Stimulated activated CD4-positive, alpha-beta T cell treated with anti-CD3 and anti-CD28 coated beads, Interleukin-4, amount 100 ng/mL, for 4 hours (primary cell): ENCODE data around the gene DST.
"Not testable (repeated sequence)": the region's sequence is repeated elsewhere in the genome, so short reads cannot be mapped to it uniquely, and the experiment has no call there.

Source experiments
- DNase-seq, 2 experiments: peaks; one replicate each; pipeline ENCODE4 v3.0.0-alpha.2; 2020

DST gene

DNA sequence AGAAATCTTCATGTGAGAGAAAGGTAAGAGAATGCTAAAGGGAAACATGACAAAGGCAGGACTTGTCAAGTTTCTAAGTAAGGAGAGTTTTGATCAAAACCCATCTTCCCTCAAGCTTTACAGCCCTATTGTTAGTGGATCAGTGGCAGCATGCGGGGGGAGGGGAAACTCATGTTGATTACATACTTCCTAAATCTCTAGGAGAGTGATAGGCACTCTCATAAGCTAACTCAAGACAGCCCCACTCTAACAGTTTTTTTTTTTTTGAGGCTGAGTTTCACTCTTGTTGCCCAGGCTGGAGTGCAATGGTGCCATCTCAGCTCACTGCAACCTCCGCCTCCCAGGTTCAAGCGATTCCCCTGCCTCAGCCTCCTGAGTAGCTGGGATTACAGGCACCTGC lies 18.6 kb upstream of the DST start:
- not testable (repeated sequence) for DNase-seq

DNA sequence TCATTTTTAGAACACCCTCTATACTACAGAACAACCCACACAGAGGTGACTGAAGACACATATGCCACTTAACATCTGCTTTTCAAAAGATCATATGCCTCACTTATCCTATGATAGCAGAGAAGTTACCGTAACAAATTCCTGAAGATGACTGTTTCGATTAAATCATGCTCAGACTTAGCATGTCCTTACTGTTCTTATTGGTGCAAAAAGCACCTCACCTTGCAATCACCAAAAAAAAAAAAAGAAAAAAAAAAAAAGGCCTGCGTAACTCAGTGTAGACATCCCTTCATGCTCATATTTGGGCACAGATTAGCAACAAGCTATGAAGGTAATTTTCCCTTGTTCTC lies 17.7 kb upstream of the DST start:
- DNase-seq, result no peak

DNA sequence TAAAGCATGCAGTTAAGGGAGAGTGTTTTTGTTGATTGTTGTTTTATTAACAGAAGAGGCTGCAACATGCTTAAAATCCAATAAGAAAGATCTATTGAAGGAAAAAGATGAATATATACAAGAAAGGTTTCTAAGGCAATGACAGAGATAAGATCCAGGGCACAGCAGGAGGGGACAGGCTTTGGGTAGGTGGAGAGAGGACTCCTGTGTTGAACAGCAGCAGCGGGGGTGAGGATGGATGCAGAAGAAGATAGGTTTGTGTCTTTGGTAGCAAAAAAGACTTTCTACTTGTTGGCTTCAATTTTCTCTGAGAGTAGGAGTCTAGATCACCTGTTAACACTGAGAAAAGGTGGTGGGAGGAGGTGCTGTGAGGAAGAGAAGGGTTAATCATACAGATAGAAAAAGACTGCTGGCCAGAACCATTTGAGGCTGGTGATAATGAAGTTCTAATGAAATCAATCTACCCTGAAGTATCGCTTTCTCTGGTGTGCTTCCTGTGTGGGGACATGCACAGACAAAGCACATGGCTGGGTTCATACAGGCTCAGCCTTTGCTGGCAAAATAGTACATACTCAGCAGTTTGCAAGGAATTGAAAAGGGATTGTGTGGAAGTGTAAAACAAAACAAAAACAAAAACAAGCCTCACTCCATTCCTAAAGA lies 17.2 kb upstream of the DST start:
- no peak for DNase-seq

DNA sequence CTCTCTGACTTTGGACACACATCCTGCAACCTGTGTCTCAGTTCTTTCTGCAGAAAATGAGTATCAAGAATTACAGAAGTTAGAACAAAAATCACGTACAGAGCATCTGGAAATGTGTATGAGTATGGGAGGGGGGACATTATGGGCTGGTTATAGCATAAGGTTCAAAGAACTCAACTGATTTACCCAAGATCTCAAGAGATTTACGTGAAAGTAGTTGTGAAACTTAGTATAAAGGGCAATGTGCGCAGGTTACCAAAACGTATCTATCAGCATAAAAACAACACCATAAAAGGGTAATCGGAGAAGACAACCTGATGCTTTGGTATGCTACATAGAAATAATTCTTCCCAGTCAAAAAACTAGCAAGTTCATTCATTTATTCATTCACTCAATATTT lies 15.6 kb upstream of the DST start:
- DNase-seq, result no peak

DNA sequence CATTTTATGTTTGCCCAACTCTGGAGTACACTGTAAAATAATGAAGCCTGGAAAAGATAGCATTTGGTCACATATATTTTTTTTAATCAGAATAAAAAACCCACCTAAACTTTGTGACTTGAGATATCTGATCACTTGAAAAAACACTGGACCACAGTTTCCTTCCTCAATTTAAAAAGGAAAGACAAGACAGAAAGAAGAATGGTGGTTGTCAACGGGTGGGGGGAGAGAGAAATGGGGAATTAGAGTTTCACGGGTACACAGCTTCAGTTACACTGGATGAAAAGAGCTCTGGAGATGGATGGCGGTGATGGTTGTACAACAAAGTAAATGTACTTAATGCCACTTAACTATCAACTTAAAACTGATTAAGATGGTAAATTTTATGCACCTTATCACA lies 14.7 kb upstream of the DST start:
- no peak for DNase-seq

DNA sequence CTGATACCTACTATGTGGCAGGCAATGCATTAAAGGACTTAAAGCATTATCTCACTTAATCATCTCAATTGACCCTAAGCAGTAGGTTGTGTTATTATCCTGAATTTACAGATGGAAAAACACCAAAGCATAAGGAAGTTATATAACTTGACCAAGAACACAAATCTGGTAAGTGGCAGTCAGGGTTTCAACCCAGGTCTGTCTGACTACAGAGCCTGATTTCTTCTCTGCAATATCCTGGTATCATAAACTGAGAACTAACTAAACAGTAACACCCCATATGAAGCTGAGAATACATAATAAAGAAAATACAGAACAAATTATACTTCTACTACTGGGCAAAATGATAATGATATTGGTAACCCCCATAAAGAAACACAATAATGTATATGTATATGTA lies 13.8 kb upstream of the DST start:
- DNase-seq, result no peak

GRCh38 chr6:56655996-56656395 lies 13.3 kb upstream of the DST start:
- no peak for DNase-seq

DNA sequence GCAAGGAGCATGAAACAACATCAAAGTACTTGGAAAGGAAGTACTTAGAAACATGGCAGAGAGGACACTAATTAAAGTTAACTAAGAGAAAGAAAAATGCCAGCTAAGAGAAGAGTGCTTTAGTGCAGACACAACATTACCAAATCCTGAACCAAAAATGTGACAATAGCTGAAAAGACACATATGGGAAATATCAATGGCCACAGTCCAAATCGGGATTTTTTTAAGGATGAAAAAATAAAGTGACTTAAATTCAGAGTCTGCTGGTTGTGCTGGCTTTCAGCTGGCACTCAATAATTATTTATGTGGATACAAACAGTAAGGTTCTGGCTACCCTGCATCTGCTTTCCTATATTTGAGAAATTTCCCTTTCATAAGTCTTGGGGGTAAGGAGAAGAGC lies 12.6 kb upstream of the DST start:
- DNase-seq, result no peak

GRCh38 chr6:56652994-56653393 lies 10.3 kb upstream of the DST start:
- DNase-seq, result no peak

GRCh38 chr6:56652231-56652630 lies 9.5 kb upstream of the DST start:
- DNase-seq, result no peak

- no peak for DNase-seq
Measured at GRCh38 chr6:56650191-56650590, 7.5 kb upstream of the DST start.

DNA sequence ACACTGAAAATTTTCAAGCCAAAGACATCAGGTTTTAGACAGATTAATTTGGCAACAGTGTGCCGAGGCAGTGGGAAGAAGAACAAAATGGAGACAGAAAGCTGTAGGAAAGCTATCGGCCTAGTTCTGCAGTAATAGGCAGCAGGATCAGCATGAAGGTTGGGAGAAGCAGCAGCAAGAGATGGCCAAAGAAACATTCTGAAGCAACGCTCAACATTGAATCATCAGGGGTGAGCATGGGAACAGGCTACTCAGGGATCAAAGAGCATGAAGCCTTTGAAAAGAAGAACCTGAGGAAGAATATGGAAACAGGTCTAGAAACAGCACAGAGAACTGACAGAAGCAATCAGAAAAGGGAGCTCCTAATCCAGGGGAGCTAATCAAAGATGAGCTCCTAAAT lies 7.1 kb upstream of the DST start:
- no peak for DNase-seq

DNA sequence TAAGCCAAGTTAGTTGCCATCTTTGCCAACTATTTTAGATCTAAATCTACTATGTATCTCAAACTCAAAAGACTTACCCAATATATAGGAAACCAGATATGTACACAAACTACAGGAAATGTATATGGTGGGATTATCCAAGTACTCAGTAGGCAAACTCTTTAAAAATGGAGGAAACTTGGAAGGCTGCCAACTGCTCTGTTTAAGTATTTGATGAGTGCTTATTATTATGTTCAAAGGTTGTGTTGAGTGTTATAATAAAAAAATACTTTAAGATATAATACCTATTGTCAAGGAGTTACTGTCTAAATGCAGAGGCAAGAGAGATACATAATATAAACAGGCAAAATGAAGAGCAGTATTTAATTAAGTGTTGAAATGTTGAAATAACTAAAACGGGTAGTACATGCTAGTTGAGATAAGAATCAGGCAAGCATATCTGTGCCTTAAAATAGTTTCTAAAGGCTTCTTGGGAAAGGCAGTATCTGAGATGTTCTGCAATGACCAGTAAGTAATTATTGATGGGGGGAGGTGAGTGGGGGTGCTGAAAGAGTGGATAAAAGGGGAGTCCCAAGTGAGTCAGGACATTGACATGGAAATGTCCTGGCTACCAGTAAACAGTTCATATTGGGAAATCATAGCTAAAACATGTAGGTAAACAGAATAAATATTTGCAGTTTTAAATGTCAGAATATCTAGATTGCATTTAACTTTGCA lies 6.5 kb upstream of the DST start:
- DNase-seq, result no peak

DNA sequence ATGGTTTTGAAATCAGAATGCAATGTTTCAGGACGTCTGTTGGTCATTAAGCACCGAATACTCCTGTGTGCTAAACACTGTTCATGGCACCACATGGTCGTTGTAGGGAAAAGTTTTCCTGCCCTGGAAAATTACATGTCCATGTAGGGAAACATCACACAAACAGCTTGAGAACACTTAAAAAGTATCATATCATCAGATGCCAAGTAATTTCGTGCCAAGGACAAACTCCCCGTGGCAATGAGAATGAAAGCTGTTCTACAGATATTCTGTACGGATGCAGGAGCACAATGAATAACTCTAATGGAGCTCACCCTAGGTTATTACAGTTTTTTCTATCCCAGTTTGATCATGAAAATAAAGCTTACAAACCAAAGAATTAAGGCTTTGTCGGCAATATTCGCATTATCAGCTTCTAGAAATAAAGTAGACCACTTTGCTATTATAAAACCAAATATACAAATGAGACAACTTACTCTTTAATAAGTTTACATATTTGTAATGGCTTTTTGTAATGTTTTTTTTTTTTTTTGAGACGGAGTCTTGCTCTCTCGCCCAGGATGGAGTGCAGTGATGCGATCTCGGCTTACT lies 4.6 kb upstream of the DST start:
- DNase-seq, result no peak

DNA sequence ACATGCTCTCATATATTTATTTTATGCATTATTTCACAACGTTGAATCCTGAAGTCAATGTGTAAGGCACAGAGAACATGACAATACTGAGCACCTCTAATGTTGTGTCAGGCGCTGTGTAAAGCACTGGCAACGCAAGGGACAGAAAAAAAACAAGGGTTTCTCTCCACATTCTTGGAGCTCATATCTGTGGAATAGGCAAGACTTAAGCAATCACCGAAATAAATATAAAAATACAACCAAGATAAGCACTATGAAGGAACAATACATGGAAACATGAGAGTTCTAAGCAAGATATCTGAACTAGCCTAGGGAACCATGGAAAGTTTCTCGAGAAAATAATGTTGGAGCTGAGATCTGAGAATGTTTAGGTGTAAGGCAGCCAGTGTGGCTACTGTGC lies 1.7 kb upstream of the DST start:
- no peak for DNase-seq

DNA sequence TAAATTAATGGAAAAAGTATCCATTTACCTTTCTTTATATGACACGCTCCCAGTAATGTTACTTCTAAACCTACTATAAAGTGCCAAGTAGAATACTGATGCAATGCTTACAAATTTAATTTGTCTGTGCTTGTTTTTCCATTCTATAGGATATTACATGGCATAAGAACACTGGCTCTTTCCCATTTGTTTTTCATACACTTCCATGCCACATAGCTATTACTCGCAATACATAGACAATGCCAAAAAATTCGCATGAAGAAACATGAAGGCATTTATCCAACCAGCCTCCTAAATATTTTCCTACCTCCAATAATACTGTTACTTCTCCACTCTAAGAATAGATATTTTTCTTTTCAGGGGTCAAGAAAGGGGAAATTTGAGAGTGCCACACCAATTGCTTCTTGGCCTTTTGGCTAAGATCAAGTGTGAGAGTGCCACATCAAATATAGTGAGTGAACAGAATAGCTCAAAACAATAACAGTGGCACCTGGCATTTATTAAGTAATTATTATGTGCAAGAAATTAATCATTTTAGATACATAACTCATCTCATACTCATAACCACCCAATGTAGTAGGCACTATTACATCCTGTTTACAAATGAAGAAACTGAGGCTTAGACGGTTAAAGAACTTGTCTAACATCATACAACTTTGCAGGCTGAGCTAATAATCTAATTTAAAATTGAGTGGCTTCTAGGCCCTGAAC lies 845 bp upstream of the DST start:
- no peak for DNase-seq

DNA sequence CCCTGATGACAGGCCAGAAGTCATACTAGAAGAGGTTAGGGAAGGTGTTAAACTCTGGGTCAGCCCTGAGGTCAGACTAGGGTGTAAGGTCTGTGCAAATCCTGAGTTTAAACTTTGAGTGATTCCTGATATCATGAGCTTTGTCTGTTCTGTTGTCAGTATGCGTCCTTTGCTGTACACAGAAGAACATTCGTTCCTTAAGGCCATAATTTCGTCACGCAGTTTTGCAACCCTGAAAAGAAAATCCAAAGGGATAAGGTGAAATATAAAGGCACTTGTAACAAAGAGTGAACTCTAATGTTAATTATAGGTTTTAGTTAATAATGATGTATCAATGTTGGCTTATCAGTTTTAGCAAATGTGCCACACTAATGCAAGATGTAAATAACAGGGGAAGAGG lies 2.3 kb downstream of the DST start:
- DNase-seq, result no peak

- DNase-seq, result no peak
Measured at GRCh38 chr6:56638760-56639159, 3.9 kb downstream of the DST start.

- DNase-seq, result no peak
Measured at GRCh38 chr6:56637640-56638039, 5.0 kb downstream of the DST start.

DNA sequence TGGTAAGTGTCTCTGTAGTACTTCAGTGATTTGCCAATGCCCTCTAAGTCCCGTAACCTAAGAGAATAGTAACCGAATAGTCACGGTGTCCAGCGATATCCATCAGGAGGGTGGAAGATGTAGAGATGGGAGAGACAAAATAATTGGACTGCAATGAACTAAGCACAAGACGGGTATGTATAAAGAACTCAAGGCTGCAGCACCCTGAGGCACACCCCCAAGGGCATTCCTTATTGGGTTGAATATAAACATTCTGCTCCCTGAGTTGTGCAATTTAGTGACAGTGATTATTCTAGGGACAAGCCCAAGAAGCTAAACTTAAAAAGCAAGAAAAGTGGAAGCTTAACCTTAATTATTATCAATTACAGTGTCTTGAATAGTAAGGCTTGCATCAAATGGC lies 14.6 kb downstream of the DST start:
- DNase-seq, result no peak

DNA sequence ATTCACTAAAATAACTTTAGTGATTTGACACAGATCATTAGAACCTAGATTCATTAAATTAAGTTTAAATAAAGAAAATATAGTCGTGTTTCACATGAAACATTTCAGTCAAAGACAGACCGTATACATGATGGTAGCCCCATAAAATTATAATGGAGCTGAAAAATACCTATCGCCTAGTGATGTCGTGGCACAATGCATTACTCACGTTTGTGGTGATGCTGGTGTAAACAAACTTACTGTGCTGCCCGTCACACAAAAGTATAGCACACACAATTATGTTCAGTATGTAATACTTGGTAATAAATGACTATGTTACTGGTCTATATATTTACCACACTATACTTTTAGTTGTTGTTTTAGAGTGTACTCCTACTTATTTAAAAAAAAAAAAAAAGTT lies 17.3 kb downstream of the DST start:
- no peak for DNase-seq

GRCh38 chr6:56624728-56625069 lies 18.0 kb downstream of the DST start:
- DNase-seq, result no peak

DNA sequence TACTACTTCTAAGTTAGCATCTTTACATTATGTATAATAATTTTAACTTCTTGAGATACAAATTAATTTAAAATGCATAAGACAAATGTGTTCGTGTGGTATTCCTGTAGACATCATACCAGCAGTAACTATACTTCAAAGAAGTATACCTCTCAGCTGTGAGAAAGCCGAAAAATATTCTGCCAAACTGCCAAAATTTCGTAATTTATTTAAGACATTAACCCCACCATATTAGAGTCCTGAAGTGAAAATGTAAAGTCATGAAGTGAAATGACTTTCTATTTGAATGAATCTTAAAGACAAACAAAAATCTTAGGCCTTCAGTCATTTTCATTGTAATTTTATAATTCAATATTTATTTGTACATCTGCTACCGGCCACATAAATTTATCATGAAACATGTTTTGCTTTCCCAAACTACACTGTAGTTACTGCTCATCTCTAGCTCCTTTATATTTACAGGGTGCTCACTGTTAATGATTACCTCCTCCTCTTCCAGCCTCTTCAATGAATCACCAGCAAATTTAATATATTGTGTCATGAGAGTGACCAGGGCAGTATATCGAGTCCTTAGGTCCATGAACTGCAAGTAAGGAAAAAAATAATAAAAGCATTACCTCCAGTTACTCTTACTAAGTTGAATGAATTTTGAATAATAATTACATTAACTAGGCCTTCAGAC lies 18.5 kb downstream of the DST start:
- no peak for DNase-seq
